ENCODE measurements around the gene VEZT.
A peak's percentile ranks its signal among the peaks of the same experiment; 100 is the strongest.
"Not testable (repeated sequence)": the region's sequence is repeated elsewhere in the genome, so short reads cannot be mapped to it uniquely, and the experiment has no call there.

Gene VEZT

GRCh38 chr12:95230313-95230712 is 12.7 kb downstream of the VEZT start:
- no peak for TF ChIP-seq CTCF (IDR thresholded peaks at IDR 0.05; ENCODE audit: low read length, missing control alignments)
- DNase-seq (ENCODE audit: low read depth): no peak
- no peak overlapping the region for H3K4me3 ChIP-seq (replicated peaks; ENCODE audit: low read depth, low read length)

GRCh38 chr12:95231190-95231589 is 13.6 kb downstream of the VEZT start:
- no peak overlapping the region for H3K4me3 ChIP-seq (replicated peaks; ENCODE audit: low read depth, low read length)
- TF ChIP-seq CTCF (IDR thresholded peaks at IDR 0.05; ENCODE audit: low read length, missing control alignments): no peak
- DNase-seq (ENCODE audit: low read depth): peak; percentile 79

GRCh38 chr12:95234187-95234586 is 16.6 kb downstream of the VEZT start:
- DNase-seq (ENCODE audit: low read depth); H3K4me3 ChIP-seq (replicated peaks; ENCODE audit: low read depth, low read length): not testable (repeated sequence)

- not testable (repeated sequence) for DNase-seq (ENCODE audit: low read depth); H3K4me3 ChIP-seq (replicated peaks; ENCODE audit: low read depth, low read length)
Observed at GRCh38 chr12:95235621-95236020, 18.0 kb downstream of the VEZT start.

- peak; percentile 26 for DNase-seq (ENCODE audit: low read depth)
- TF ChIP-seq CTCF (IDR thresholded peaks at IDR 0.05; ENCODE audit: low read length, missing control alignments): no peak
- H3K4me3 ChIP-seq (replicated peaks; ENCODE audit: low read depth, low read length): no peak overlapping the region
Observed at GRCh38 chr12:95237315-95237714, 19.7 kb downstream of the VEZT start.

GRCh38 chr12:95238150-95238549 is 20.5 kb downstream of the VEZT start:
- TF ChIP-seq CTCF (IDR thresholded peaks at IDR 0.05; ENCODE audit: low read length, missing control alignments): no peak
- no peak overlapping the region for H3K4me3 ChIP-seq (replicated peaks; ENCODE audit: low read depth, low read length)
- DNase-seq (ENCODE audit: low read depth): no peak

GRCh38 chr12:95239216-95239615 is 21.6 kb downstream of the VEZT start:
- no peak for TF ChIP-seq CTCF (IDR thresholded peaks at IDR 0.05; ENCODE audit: low read length, missing control alignments)
- no peak overlapping the region for H3K4me3 ChIP-seq (replicated peaks; ENCODE audit: low read depth, low read length)
- DNase-seq (ENCODE audit: low read depth): no peak

GRCh38 chr12:95239835-95240234 is 22.2 kb downstream of the VEZT start:
- not testable (repeated sequence) for DNase-seq (ENCODE audit: low read depth); H3K4me3 ChIP-seq (replicated peaks; ENCODE audit: low read depth, low read length)

- no peak for DNase-seq (ENCODE audit: low read depth)
- H3K4me3 ChIP-seq (replicated peaks; ENCODE audit: low read depth, low read length): no peak overlapping the region
- TF ChIP-seq CTCF (IDR thresholded peaks at IDR 0.05; ENCODE audit: low read length, missing control alignments): no peak
Observed at GRCh38 chr12:95240556-95240955, 22.9 kb downstream of the VEZT start.

GRCh38 chr12:95241138-95241537 is 23.5 kb downstream of the VEZT start:
- not testable (repeated sequence) for DNase-seq (ENCODE audit: low read depth); H3K4me3 ChIP-seq (replicated peaks; ENCODE audit: low read depth, low read length)
